OCI-LY1 (cell line): ENCODE measurements around the gene PLCD1.

ENCODE experiments used
- EZH2 ChIP-seq: fragments of 200-600 bp; sonication (generic), shearing (Covaris generic); IDR thresholded peaks from 2 replicates; pipeline ENCODE4 v1.8.0; 2017; ENCODE audit warnings: borderline replicate concordance, mixed run types, mild to moderate bottlenecking, antibody characterized with exemption, low read length, moderate library complexity, mixed read lengths
- TF ChIP-seq, protein P1 (sequence below): fragments of 200-600 bp; sonication (generic), shearing (Covaris generic); IDR thresholded peaks from 2 replicates; pipeline ENCODE4 v1.5.1; 2017; ENCODE audit warnings: mild to moderate bottlenecking, antibody characterized with exemption, low read length, moderate library complexity, mixed read lengths

DNA sequence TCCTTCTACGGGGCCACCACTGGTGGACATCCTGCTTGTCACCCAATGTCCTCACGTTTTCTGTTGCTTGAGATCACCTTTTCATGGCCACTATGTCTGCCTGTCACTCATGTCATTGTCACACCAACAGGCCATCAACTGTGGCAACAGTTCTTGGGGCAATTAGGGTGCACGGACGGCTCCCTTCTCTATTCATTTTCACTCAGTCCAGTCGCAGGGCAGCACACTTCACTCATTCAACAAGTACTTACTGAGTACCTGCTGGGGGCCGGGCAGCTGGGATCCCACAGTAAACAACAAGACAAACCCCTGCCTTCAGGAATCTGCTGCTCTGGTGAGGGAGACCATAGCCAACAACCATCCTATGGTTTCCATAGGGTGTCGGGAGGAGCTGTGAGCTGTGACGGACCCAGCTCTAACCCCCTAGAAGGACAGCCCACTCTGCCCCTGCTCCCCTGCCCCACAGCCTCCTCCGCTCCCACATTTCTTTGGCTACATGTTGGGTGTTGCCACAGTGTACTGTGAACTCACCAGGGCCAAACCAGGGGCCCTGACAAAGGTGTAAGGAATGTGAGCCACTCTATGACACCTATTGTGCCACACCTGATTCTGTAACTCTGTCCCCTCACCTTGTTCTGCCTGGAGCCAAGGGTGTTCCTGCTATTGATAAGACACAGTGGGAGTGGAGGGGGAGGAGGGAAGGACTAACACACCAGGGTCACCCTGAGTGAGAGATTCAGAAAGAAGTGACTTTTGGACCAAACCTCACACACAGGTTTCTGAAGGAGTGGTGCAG, 37.0 kb downstream of the PLCD1 start:
- TF ChIP-seq, protein P1, sequence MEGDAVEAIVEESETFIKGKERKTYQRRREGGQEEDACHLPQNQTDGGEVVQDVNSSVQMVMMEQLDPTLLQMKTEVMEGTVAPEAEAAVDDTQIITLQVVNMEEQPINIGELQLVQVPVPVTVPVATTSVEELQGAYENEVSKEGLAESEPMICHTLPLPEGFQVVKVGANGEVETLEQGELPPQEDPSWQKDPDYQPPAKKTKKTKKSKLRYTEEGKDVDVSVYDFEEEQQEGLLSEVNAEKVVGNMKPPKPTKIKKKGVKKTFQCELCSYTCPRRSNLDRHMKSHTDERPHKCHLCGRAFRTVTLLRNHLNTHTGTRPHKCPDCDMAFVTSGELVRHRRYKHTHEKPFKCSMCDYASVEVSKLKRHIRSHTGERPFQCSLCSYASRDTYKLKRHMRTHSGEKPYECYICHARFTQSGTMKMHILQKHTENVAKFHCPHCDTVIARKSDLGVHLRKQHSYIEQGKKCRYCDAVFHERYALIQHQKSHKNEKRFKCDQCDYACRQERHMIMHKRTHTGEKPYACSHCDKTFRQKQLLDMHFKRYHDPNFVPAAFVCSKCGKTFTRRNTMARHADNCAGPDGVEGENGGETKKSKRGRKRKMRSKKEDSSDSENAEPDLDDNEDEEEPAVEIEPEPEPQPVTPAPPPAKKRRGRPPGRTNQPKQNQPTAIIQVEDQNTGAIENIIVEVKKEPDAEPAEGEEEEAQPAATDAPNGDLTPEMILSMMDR = no peak
- TF ChIP-seq EZH2 = no peak
